ENCODE data around the gene SLC30A7. TPM values are rescaled to one million over a fixed set of nuclear protein-coding genes. Genes with fewer than 3 reads are reported as not detected.

The SLC30A7 gene
- total and polyA plus RNA-seq, 4 donors = 6.0 to 38.9 (median 10.9) TPM

- Histone ChIP-seq H3K4me1 (ENCODE audit: control insufficient read depth in 4 of 4, insufficient read depth in 4 of 4, low read length in 3 of 4) (peaks cover 0 to 17% (median 12%) of the 10 kb centered on the region in 4 donors), H3K27me3 (ENCODE audit: control insufficient read depth in 4 of 4, insufficient read depth in 4 of 4, low read length in 3 of 4) (no peaks in the 10 kb centered on the region), H3K36me3 (ENCODE audit: control insufficient read depth in 4 of 4, insufficient read depth in 3 of 4, low read depth in 1 of 4, low read length in 3 of 4) (no peaks in the 10 kb centered on the region), H3K27ac (ENCODE audit: low read depth in 1 of 2, low read length in 2 of 2) (no peak overlapping the region), H3K9me3 (ENCODE audit: control insufficient read depth in 4 of 4, low read length in 3 of 4) (peaks cover 0 to 10% (median 3%) of the 10 kb centered on the region in 4 donors), H3K4me3 (ENCODE audit: low read depth in 1 of 3, low read length in 3 of 3) (no peak overlapping the region), H3K9ac (ENCODE audit: low read depth in 1 of 2, low read length in 2 of 2) (no peak overlapping the region)
- DNase-seq (ENCODE audit: low spot score) = no peak
- 97% methylated on average over 3 of the region's 3 CpGs for WGBS
- no peak for TF ChIP-seq MAX (IDR thresholded peaks at IDR 0.05)
- TF ChIP-seq NR2F2 (IDR thresholded peaks at IDR 0.05) = no peak
- TF ChIP-seq EGR1 (IDR thresholded peaks at IDR 0.05; ENCODE audit: low read depth in 2 of 2) = no peak
- no peak for TF ChIP-seq JUND (IDR thresholded peaks at IDR 0.05)
- no peak for TF ChIP-seq ATF3 (IDR thresholded peaks at IDR 0.05)
- no peak for TF ChIP-seq FOXA1 (IDR thresholded peaks at IDR 0.05)
- no peak for TF ChIP-seq RAD21 (IDR thresholded peaks at IDR 0.05)
- TF ChIP-seq HNF4G (IDR thresholded peaks at IDR 0.05) = no peak
These were observed 3.3 kb upstream of the SLC30A7 start for GRCh38 chr1:100892554-100892953.

- H3K27ac ChIP-seq (ENCODE audit: low read depth in 1 of 2, low read length in 2 of 2) = no peak overlapping the region
- no peak for TF ChIP-seq NR2F2 (IDR thresholded peaks at IDR 0.05)
- TF ChIP-seq RAD21 (IDR thresholded peaks at IDR 0.05) = no peak
- no peak for TF ChIP-seq MAX (IDR thresholded peaks at IDR 0.05)
- no peak for DNase-seq (ENCODE audit: low spot score)
- peaks cover 0 to 17% (median 12%) of the 10 kb centered on the region in 4 donors for H3K4me1 ChIP-seq (ENCODE audit: control insufficient read depth in 4 of 4, insufficient read depth in 4 of 4, low read length in 3 of 4)
- peak overlapping the region in 2 of 3 donors; percentile 20 to 99 for H3K4me3 ChIP-seq (ENCODE audit: low read depth in 1 of 3, low read length in 3 of 3)
- WGBS = 54% methylated on average over 2 of the region's 2 CpGs
- H3K36me3 ChIP-seq (ENCODE audit: control insufficient read depth in 4 of 4, insufficient read depth in 3 of 4, low read depth in 1 of 4, low read length in 3 of 4) = peaks cover 0 to 2% (median 0%) of the 10 kb centered on the region in 4 donors
- no peak overlapping the region for H3K9ac ChIP-seq (ENCODE audit: low read depth in 1 of 2, low read length in 2 of 2)
- no peaks in the 10 kb centered on the region for H3K27me3 ChIP-seq (ENCODE audit: control insufficient read depth in 4 of 4, insufficient read depth in 4 of 4, low read length in 3 of 4)
- H3K9me3 ChIP-seq (ENCODE audit: control insufficient read depth in 4 of 4, low read length in 3 of 4) = peaks cover 0 to 10% (median 3%) of the 10 kb centered on the region in 4 donors
These were observed 2.2 kb upstream of the SLC30A7 start for GRCh38 chr1:100893718-100894117.

GRCh38 chr1:100894603-100895539, 1.0 kb upstream of the SLC30A7 start, which contains the start of gene EXTL2:
Gene EXTL2 (minus strand): TSS chr1:100894842. CDS start chr1:100888757, 6,085 bp downstream.
- H3K4me3 ChIP-seq (ENCODE audit: low read depth in 1 of 3, low read length in 3 of 3) = peak within 1 kb of the TSS; percentile 83 to 99 (median 91)
- peaks cover 0 to 6% (median 4%) of the 10 kb centered on the region in 4 donors for H3K36me3 ChIP-seq (ENCODE audit: control insufficient read depth in 4 of 4, insufficient read depth in 3 of 4, low read depth in 1 of 4, low read length in 3 of 4)
- under 1% methylated on average over 47 of the region's 47 CpGs for WGBS
- peak; percentile 76 for DNase-seq (ENCODE audit: low spot score)
- peak within 1 kb of the TSS; percentile 97 to 98 for H3K27ac ChIP-seq (ENCODE audit: low read depth in 1 of 2, low read length in 2 of 2)
- peaks cover 0 to 17% (median 12%) of the 10 kb centered on the region in 4 donors for H3K4me1 ChIP-seq (ENCODE audit: control insufficient read depth in 4 of 4, insufficient read depth in 4 of 4, low read length in 3 of 4)
- peaks cover 0 to 4% (median 0%) of the 10 kb centered on the region in 4 donors for H3K9me3 ChIP-seq (ENCODE audit: control insufficient read depth in 4 of 4, low read length in 3 of 4)
- no peaks in the 10 kb centered on the region for H3K27me3 ChIP-seq (ENCODE audit: control insufficient read depth in 4 of 4, insufficient read depth in 4 of 4, low read length in 3 of 4)
- H3K9ac ChIP-seq (ENCODE audit: low read depth in 1 of 2, low read length in 2 of 2) = peak within 1 kb of the TSS; percentile 85 to 94
- TF ChIP-seq MAX (IDR thresholded peaks at IDR 0.05) (peak; percentile 57), ZBTB33 (IDR thresholded peaks at IDR 0.05) (no peak), HNF4A (conservative IDR thresholded peaks at IDR 0.05) (peak in 1 of 2 donors; percentile 33), ATF3 (IDR thresholded peaks at IDR 0.05) (peak; percentile 11), SP1 (IDR thresholded peaks at IDR 0.05) (peak; percentile 71), FOXA1 (IDR thresholded peaks at IDR 0.05) (no peak), RXRA (IDR thresholded peaks at IDR 0.05) (peak; percentile 30 to 45), GABPA (IDR thresholded peaks at IDR 0.05 in 1 of 2, conservative IDR thresholded peaks at IDR 0.05 in 1 of 2) (peak; percentile 55 to 87), FOXA2 (IDR thresholded peaks at IDR 0.05) (no peak), YY1 (IDR thresholded peaks at IDR 0.05) (peak; percentile 91), CTCF (IDR thresholded peaks at IDR 0.05; ENCODE audit: low read depth, low read length, missing input control) (no peak), NR2F2 (IDR thresholded peaks at IDR 0.05) (peak; percentile 9), JUND (IDR thresholded peaks at IDR 0.05) (peak in 1 of 2 donors; percentile 41), TAF1 (conservative IDR thresholded peaks at IDR 0.05) (peak; percentile 76)

Data from liver (tissue), 9 donors.